Nephron (organoid): ENCODE measurements around the gene BEST1.

ENCODE experiments used
- H3K27ac Mint-ChIP-seq, 3 experiments: 2 replicates each; pipeline ENCODE4 v1.8.0; 2020; ENCODE audit warnings: mixed read lengths in 3 of 3, mild to moderate bottlenecking in 2 of 3, moderate library complexity in 1 of 3
- H3K27me3 Mint-ChIP-seq: 2 replicates; pipeline ENCODE4 v1.8.0; 2021; ENCODE audit warnings: low read depth, mild to moderate bottlenecking, moderate library complexity, mixed read lengths
- H3K36me3 Mint-ChIP-seq: 2 replicates; pipeline ENCODE4 v1.8.0; 2020; ENCODE audit warnings: low read depth, mixed read lengths
- H3K4me1 Mint-ChIP-seq: 2 replicates; pipeline ENCODE4 v1.8.0; 2020; ENCODE audit warnings: mixed read lengths
- H3K4me3 Mint-ChIP-seq, 3 experiments: 2 replicates each; pipeline ENCODE4 v1.8.0; 2020; ENCODE audit warnings: mild to moderate bottlenecking in 3 of 3, mixed read lengths in 3 of 3, moderate library complexity in 2 of 3
- H3K9me3 Mint-ChIP-seq: 2 replicates; pipeline ENCODE4 v1.8.0; 2020; ENCODE audit warnings: mixed read lengths
- CTCF ChIP-seq, 3 experiments: fragments of 200-600 bp; sonication (generic); IDR thresholded peaks; one replicate each; pipeline ENCODE4 v1.5.0; 2021; ENCODE audit warnings: antibody characterized with exemption in 3 of 3; ENCODE audit not compliant: unreplicated experiment in 3 of 3

Gene BEST1

GRCh38 chr11:62011881-62012280, 61.7 kb downstream of the BEST1 start:
- Mint-ChIP-seq H3K36me3 (no peaks in the 10 kb centered on the region), H3K4me3 (no peak overlapping the region), H3K9me3 (no peaks in the 10 kb centered on the region), H3K4me1 (peaks cover 7% of the 10 kb centered on the region), H3K27ac (no peak overlapping the region), H3K27me3 (peaks cover 8% of the 10 kb centered on the region)
- TF ChIP-seq CTCF (IDR thresholded peaks at IDR 0.05; ENCODE audit: unreplicated experiment in 3 of 3) = no peak

GRCh38 chr11:62012451-62012831, 62.3 kb downstream of the BEST1 start:
- peaks cover 12% of the 10 kb centered on the region for H3K27me3 Mint-ChIP-seq
- no peaks in the 10 kb centered on the region for H3K9me3 Mint-ChIP-seq
- peak overlapping the region in 2 of 3 experiments; percentile 66 to 67 for H3K27ac Mint-ChIP-seq
- TF ChIP-seq CTCF (IDR thresholded peaks at IDR 0.05; ENCODE audit: unreplicated experiment in 3 of 3) = no peak
- H3K4me3 Mint-ChIP-seq = no peak overlapping the region
- H3K4me1 Mint-ChIP-seq = peaks cover 12% of the 10 kb centered on the region
- no peaks in the 10 kb centered on the region for H3K36me3 Mint-ChIP-seq

- H3K4me3 Mint-ChIP-seq = no peak overlapping the region
- H3K4me1 Mint-ChIP-seq = peaks cover 12% of the 10 kb centered on the region
- peaks cover 12% of the 10 kb centered on the region for H3K27me3 Mint-ChIP-seq
- no peaks in the 10 kb centered on the region for H3K36me3 Mint-ChIP-seq
- H3K27ac Mint-ChIP-seq = peak overlapping the region in 2 of 3 experiments; percentile 66 to 67
- no peaks in the 10 kb centered on the region for H3K9me3 Mint-ChIP-seq
- no peak for TF ChIP-seq CTCF (IDR thresholded peaks at IDR 0.05; ENCODE audit: unreplicated experiment in 3 of 3)
Measured at GRCh38 chr11:62012832-62013461, 62.8 kb downstream of the BEST1 start.
